AG04450 (cell line): ENCODE data around the gene SMTNL2. TPM values are rescaled to one million over a fixed set of nuclear protein-coding genes. Genes with fewer than 3 reads are reported as not detected.
"Not testable (repeated sequence)": the region's sequence is repeated elsewhere in the genome, so short reads cannot be mapped to it uniquely, and the experiment has no call there.

Experiments
- CTCF ChIA-PET: fragments of 300-600, 350-600 bp; formaldehyde crosslinking; extraction: SDS; loops from one replicate; lab custom pipeline; 2022; ENCODE audit warnings: antibody characterized with exemption, inconsistent platforms; lab: Charles Lee
- POLR2A ChIA-PET: fragments of 350-600 bp; formaldehyde crosslinking; extraction: SDS; loops from one replicate; lab custom pipeline; 2021; ENCODE audit warnings: antibody characterized with exemption, inconsistent platforms; lab: Yijun Ruan, JAX
- DNase-seq: peaks from one replicate; pipeline ENCODE4 v3.0.0-alpha.2; 2011; ENCODE audit warnings: low read depth, low spot score
- H3K27ac ChIP-seq: one replicate; pipeline ENCODE4 v1.5.1; 2012; ENCODE audit warnings: low read depth, low read length, control low read depth
- H3K27me3 ChIP-seq: one replicate; pipeline ENCODE4 v1.6.0; 2012; ENCODE audit warnings: low read length; ENCODE audit not compliant: control insufficient read depth, insufficient read depth
- H3K4me3 ChIP-seq: 2 replicates; pipeline ENCODE4 v1.5.1; 2011; ENCODE audit warnings: mild to moderate bottlenecking, low read depth, low read length, control low read depth
- H3K9me3 ChIP-seq: 2 replicates; pipeline ENCODE4 v1.5.1; 2012; ENCODE audit warnings: low read length; ENCODE audit not compliant: control insufficient read depth, insufficient read depth
- CTCF ChIP-seq: IDR thresholded peaks from 2 replicates; pipeline ENCODE4 v1.5.1; 2011; ENCODE audit warnings: low read depth, low read length, control low read depth, inconsistent platforms
- polyA plus RNA-seq: library from polyadenylated mRNA; depleted of rRNA; stranded (reverse); fragments of >200 nt; gene quantifications from 2 replicates; pipeline ENCODE4 v1.2.3, GENCODE V29; 2011

Gene SMTNL2
- polyA plus RNA-seq, 1 experiment = 0.04 TPM

DNA sequence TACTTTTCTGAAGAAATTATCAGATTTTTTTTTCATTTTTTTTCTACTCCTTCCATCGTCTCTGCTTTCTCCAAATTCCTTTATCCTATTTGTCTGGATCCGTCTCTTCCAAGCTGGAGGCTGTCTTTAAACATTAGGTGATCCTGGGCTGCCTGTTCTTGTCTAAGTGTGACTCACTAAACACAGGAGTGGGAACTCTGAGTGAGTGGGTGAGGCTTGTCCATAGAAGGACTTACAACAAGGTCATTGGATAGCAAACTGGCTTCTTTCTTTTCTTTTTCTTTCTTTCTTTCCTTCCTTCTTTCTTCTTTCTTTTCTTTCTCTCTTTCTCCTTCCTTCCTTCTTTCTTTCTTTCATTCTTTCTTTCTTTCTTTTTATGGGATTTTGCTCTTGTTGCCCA, 38.9 kb downstream of the SMTNL2 start:
- no peak overlapping the region for H3K4me3 ChIP-seq
- no peak overlapping the region for H3K27ac ChIP-seq
- CTCF ChIA-PET = interaction anchor here (6.3 kb wide), 1 partner anchor 56 kb away, joined by 295 read pairs; no protein-coding TSS in a partner anchor
- H3K27me3 ChIP-seq = peaks cover 10% of the 10 kb centered on the region
- DNase-seq = no peak
- TF ChIP-seq CTCF = no peak
- POLR2A ChIA-PET = interaction anchor here (0.6 kb wide), 1 partner anchor 58 kb away, joined by 5 read pairs; no protein-coding TSS in a partner anchor
- H3K9me3 ChIP-seq = no peaks in the 10 kb centered on the region

DNA sequence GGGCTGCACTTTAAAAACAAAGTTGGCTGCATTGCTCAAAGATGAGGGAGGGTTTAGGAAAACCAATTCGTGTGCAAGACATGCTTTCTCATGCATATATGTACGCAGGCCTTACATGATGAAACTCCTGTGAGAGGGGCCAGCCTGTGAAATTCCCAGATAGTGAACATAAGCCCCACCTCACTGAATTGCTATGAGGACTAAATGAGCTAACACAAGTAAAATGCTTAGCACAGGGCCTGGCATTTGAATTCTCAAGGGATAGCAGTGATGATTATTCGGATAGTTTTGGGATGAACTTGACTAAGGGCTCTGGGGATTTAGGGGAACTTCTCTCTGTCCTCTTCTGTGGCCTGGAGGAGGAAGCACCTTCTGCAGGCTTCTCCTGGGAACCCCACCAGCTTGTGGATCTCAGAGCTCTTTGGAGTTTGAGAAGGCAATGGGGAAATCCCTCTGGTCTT, 40.2 kb downstream of the SMTNL2 start:
- POLR2A ChIA-PET, DNase-seq, H3K27me3 ChIP-seq, H3K9me3 ChIP-seq, H3K4me3 ChIP-seq, H3K27ac ChIP-seq: not testable (repeated sequence)
- CTCF ChIA-PET = interaction anchor here (0.5 to 6.3 kb wide), 7 partner anchors 10 to 204 kb away, joined by 3 to 295 read pairs (median 5); no protein-coding TSS in a partner anchor

DNA sequence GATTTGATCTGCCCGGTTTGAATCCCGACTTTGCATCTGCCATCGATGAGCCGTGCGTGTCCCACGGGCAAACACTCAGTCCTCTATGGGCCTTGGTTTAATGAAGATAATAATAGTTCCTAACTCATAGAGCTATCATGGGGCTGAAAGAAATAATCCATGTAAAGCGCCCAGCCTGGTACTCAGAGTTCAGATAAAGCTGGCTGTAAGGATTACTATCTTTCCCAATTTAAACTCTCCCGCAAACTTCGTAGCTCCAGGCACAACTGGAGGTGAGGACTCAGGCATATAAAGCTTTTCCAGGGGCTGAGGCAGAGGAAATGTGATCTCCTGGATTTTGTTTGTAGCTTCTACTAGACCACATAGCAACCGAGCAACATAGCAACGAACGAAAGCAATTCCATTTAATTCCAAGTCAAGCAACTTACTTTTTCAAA, 40.9 kb downstream of the SMTNL2 start:
- ChIA-PET CTCF (interaction anchor here (0.8 to 6.3 kb wide), 10 partner anchors 9 to 204 kb away, joined by 3 to 295 read pairs (median 4); partner anchors contain the start of gene GGT6), POLR2A (no interaction called here)
- Histone ChIP-seq H3K27me3 (peaks cover 9% of the 10 kb centered on the region), H3K4me3 (no peak overlapping the region), H3K27ac (no peak overlapping the region), H3K9me3 (no peaks in the 10 kb centered on the region)
- DNase-seq = no peak
- no peak for TF ChIP-seq CTCF

GRCh38 chr17:4626734-4627256, 42.5 kb downstream of the SMTNL2 start:
- ChIA-PET CTCF (interaction anchor here (0.6 to 6.3 kb wide), 13 partner anchors 12 to 577 kb away, joined by 3 to 295 read pairs (median 3); no protein-coding TSS in a partner anchor), POLR2A (no interaction called here)
- Histone ChIP-seq H3K9me3 (no peaks in the 10 kb centered on the region), H3K27me3 (peaks cover 10% of the 10 kb centered on the region), H3K27ac (no peak overlapping the region), H3K4me3 (no peak overlapping the region)
- no peak for DNase-seq
- no peak for TF ChIP-seq CTCF

GRCh38 chr17:4631431-4631830, 47.1 kb downstream of the SMTNL2 start:
- no peak for DNase-seq
- Histone ChIP-seq H3K4me3 (no peak overlapping the region), H3K27ac (no peak overlapping the region), H3K9me3 (no peaks in the 10 kb centered on the region; the same call in 1 of the 2 replicates), H3K27me3 (peaks cover 30% of the 10 kb centered on the region)
- POLR2A ChIA-PET = interaction anchor here (1.2 kb wide), 1 partner anchor 32 kb away, joined by 4 read pairs; no protein-coding TSS in a partner anchor
- no peak for TF ChIP-seq CTCF
- CTCF ChIA-PET = interaction anchor here (6.6 kb wide), 1 partner anchor 65 kb away, joined by 57 read pairs; no protein-coding TSS in a partner anchor
